LoVo (cell line): Measurements from ENCODE around the gene PCED1B.
"Not testable (repeated sequence)": the region's sequence is repeated elsewhere in the genome, so short reads cannot be mapped to it uniquely, and the experiment has no call there.

Experiments used
- DNase-seq: peaks from one replicate; pipeline ENCODE4 v3.0.0-alpha.2; 2016; ENCODE audit warnings: low spot score

Gene PCED1B, protein sequence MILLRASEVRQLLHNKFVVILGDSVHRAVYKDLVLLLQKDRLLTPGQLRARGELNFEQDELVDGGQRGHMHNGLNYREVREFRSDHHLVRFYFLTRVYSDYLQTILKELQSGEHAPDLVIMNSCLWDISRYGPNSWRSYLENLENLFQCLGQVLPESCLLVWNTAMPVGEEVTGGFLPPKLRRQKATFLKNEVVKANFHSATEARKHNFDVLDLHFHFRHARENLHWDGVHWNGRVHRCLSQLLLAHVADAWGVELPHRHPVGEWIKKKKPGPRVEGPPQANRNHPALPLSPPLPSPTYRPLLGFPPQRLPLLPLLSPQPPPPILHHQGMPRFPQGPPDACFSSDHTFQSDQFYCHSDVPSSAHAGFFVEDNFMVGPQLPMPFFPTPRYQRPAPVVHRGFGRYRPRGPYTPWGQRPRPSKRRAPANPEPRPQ

DNA sequence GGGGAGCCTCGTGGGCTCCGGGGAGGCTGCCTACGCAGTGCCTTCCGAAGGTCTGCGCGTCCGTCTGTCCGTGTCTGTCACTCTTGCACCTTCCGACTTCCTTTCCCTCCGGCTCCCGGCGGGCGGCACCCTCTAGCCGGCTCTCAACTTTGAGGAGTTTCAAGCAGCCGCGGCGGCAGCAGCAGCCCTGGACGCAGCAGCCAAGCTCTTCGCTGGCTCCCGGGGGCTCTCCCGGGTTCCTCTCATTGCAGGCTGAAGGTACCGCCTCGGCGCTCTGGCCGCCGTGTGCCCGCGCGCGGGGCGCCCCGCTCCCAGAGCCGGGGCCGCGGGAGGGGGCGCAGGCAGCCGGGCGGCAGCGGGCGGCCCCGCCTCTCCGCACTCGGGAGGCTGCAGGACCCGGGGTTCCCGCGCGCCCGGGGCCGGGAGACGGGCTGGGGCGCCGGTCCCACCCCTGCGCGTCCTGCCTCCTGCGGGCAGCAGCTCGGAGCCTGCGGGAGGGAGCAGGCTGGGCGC, at the start of gene PCED1B, which contains the start of gene AMIGO2:
Gene PCED1B, plus strand, starts transcription at position 154 of the 513 bp plus-strand sequence. CDS start 155,443 bp downstream, outside the sequence.
Gene AMIGO2, minus strand, starts transcription at position 492 of the 513 bp plus-strand sequence. CDS start 957 bp downstream, outside the sequence.
- peak; percentile 75 for DNase-seq

DNA sequence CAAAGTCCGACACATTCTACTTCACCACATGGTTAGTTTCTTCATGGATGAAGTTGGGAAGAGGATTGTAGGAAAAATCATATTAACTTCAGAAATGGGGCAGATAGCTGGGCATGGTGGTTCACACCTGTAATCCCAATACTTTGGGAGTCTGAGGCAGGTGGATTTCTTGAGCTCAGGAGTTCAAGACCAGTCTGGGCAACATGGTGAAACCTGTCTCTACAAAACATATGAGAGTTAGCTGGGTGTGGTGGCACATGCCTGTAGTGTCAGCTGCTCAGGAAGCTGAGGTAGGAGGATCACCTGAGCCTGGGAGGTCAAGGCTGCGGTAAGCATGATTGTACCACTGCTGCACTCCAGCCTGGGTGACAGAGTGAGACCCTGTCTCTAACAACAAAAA, 49.5 kb upstream of the PCED1B start:
- DNase-seq, result no peak

DNA sequence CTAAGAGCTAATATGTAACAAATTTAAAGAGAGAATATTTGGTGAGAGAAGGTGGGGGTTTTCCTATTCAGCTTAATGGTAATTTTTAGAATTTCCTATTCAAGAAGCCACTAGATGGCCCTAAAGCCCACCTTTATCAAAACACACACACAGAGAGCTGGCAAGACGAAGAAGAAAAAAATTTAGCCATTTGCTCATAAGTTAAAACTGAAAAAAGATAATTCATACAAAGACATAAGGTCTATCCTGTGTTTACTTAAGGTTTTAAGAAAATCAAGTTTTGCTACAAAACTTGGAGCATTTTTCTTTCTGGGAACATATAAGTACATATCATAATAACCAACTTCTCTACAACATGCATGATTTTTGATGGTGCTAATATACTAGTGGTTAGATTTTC, 46.8 kb upstream of the PCED1B start:
- peak; percentile 80 for DNase-seq

DNA sequence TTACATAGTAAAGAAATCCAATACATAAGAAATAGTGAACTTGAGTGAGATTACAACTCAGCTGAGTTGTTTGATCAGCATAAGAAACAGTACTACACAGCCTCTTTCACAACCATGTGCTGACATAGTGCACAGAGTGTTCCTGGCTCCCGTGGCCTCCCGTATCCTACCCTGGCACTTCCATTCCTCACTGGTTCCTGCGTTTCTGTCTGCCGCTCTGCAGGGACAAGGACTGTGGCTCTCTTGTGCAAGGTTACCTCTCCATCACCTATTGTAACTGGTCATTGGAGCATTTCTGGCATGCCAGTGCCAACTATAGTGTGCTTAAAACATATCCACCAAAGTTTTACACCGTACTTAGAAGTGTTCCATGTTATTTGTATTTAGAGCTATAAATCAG, 46.3 kb upstream of the PCED1B start:
- no peak for DNase-seq

DNA sequence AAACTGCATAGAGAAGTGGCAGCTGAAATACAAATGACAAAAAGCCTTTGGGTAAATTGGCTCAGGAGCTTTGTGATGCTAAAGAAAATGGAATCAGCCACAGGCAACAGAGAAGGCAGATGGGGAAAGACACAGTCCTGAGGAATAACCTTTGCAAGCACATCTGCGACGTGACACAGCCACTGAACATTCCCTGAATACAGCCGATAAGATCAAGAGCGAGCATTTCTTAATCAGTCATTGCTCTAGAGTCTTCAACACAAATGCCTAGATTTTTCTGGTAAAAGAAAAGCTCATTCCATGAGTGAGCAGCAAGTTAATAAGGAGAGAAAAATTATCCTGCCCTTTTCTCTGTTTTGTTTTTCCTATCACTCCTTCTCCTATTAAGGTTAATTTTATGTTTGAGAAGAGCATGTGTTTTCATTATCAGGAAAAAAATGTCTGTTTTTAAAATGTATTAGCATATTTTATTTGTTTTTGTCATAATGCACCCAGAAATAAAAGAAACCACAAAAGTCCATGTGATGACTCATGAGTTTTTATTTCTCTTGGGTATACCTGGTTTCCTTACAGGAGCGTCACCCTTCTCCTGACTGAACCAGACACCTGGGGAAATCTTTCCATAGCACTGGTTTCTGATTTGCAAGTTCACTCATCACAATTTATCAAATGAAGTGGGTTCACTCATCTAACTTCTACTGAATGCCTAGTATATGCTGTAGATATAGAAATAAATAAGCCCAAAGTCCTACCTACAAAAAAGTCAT, 45.4 kb upstream of the PCED1B start:
- peak; percentile 85 for DNase-seq

DNA sequence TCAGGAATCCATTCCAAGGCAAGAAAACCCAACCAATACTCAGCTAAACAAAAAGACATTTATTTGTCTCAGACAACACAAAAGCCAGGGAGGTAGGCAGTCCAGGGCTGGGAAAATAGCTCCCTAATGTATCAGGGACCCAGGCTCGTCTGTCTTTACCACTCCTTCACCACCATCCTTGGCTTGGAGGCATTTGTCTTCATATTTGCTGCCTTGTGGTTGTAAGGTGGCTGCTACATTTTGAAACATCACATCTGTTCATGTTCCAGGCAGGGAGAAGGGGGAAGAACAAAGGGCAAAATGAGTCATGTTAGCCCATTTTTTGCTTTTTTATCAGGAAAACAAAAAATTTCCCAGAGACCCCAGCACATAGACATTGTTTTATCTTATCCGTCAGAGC, 44.8 kb upstream of the PCED1B start:
- DNase-seq, result no peak

DNA sequence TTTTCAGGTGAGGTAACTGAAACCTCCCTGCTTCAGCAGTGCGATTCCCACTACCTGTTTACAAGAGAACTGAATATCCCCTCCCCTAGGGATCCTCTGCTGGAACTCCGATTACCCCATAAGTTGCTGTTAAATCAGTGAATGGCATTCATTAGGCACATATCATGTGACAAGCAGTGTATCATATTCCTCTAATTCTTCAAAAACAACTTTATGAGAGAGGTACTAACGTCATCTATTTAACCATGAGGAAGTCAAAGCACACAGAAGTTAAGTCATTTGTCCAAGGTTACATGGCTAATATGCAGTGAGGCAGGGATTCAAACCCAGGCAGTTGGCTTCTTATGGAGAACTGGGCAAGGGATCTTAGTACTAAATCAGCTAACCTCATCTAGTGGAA, 43.9 kb upstream of the PCED1B start:
- DNase-seq, result no peak

DNA sequence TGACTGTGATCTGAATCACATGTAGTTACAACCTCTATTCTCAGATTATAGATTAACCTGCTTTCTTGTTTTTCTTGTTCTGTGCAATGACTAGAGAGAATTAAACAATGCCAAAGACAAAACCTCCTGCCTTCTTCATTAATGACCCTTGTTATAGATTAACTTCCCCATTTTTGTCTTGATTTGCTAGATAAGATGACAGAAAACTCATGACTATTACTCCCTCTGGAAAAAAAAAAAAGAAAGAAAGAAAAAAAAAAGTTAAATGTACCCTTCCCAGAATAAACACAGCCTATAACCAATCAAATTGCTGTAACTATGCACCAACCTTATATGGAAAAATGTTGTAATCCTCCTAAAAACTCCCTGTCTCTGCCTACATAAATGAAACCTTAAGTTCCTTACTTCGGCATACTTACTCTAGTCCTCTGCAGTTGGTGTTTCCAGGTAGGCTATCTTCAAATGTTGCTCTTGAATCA, 41.1 kb upstream of the PCED1B start:
- peak; percentile 92 for DNase-seq

DNA sequence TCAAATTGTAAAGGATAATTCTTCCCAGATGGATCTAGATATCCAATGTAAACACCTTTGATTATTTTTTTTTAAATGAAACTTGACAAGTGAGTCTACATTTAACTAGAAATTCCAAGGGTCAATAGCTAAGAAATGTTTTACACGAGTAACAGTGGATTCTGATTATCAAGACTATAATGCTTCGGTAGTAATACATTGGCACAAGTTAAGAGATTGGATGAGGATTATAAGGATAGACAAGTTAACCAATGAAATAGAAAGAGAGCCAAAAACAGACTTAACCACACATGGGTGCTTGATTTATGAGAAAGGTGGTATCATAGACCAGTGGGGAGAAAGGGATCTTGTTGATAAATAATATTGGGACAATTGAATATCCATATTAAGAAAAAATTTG, 40.3 kb upstream of the PCED1B start:
- DNase-seq, result no peak

DNA sequence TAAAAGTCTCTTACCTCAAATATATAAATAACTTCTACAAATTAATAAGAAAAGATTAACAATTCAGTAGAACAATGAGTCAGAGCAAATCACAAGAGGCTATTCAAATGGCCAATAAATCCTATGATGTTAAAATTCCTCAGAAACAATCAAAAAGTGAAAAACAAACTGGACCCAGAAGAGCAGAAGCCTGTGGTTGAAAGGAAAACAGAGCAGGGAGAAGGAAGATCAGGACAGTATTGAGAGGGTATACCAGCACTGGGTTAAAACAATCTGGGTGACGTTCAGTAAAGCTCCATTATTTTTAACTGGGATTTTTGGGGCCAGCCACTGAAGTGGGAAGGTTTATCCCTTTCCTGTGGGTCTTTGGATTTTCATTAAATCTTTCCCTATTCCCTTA, 39.7 kb upstream of the PCED1B start:
- DNase-seq, result no peak

DNA sequence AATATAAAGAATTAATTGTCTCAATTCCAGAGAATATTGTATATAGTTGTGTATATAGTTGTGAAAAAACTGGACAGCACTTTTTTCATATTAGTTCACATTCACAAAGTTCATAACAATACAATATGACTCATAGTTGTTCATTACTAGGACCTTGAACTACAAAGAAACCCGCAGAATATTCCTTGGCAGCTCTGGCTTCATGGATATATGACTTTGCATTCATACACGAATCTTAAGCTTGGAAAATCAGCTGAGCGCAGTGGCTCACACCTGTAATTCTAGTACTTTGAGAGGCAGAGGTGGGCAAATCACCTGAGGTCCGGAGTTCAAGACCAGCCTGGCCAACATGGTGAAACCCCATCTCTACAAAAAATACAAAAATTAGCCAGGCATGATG, 38.1 kb upstream of the PCED1B start:
- peak; percentile 56 for DNase-seq

DNA sequence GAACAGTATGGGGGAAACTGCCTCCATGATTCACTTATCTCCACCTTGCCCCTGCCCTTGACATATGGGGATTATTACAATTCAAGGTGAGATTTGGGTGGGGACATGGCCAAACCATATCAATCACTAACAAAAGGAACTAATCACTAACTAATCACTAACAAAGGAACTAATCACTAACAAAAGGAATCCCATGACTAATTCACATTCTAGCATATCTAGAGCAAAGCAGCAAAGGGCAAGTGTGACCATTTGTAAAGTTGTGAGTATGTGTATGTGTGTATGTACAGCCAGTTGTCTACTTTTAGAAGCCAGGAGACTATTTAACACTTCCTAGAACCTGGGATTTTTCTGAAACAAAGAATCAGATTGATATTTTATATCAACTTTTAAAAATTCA, 30.9 kb upstream of the PCED1B start:
- DNase-seq, result no peak

DNA sequence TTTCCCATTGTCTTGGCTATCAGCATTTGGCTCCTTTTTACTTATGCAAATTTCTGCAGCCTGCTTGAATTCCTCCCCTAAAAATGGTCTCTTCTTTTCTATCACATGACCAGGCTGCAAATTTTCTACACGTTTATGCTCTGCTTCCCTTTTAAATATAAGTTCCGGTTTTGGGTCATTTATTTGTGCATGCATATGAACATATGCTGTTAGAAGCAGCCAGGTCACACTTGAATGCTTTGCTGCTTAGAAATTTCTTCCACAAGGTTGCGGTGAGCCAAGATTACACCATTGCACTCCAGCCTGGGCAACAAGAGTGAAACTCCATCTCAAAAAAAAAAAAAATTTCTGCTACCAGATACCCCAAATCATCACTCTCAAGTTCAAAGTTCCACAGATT, 28.1 kb upstream of the PCED1B start:
- DNase-seq, result not testable (repeated sequence)

DNA sequence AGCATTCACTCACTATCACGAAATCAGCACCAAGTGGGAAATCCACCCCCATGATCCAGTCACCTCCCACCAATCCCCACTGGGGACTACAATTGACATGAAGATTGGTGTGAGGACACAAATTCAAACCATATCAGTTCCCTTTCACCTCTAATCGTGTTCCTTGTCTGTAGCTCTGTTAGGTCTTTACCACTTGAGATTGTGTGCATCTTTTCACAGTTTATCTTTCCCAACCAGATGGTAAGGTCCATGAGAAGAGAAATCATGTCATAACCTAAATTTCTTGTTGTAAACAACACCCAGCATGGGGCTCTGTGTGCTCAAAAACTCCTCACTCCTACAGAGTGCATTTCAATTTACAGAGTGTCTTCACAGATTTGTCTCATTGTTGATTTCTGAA, 27.1 kb upstream of the PCED1B start:
- DNase-seq, result no peak

DNA sequence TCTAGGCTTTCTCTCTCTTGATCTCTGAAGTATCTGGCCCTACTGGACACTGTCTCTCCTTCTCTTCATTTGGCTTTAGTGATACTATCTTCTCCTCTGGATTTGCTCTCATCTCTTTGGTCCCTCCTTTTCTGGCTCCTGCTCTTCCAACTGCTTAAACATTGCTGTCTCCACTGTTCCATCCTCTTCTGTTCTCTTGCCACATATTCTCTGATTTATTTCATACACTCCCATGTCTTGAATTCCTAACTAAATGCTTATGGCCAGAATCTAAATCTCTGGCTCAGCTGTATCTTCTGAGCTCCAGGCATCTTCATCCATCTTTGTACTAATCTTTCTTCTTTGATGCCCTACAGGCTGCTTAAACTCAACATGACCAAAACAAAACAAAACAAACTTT, 25.5 kb upstream of the PCED1B start:
- DNase-seq, result no peak

DNA sequence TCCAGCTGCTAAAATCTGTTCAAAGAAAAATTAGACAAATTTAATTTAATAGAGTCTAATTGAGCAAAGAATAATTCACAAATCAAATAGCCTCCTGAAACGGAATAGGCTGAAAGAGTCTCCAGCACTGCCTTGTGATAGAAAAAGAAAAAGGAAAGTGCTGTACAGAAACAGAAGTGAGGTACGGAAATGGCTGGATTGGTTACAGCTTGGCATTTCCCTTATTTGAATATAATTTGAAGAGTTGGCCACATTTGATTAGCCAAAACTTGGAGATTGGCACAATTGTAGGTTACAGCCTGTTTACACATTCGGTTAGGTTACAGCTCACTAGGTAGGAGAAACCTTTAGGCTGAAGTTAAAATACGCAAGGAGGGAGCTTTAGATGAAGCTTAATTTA, 24.8 kb upstream of the PCED1B start:
- DNase-seq, result no peak

DNA sequence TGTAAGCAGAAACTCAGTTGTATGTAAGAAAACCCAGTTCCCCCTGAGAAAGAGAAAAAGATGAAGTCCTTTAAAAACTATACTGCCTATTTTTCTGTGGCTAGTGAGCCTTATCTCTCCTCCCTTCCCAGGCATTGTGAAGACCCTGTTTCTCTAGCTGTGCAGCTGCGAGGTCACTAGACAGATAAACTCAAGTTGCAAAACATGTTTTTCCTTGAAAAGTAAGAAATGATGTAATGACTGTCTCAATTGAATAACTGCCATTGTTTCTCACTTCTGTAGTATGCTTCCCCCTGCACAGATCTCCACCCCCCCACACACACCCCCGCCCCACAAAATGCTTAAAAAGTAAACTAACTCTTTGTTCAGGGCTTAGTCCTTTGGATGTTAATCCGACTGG, 23.6 kb upstream of the PCED1B start:
- DNase-seq, result not testable (repeated sequence)

DNA sequence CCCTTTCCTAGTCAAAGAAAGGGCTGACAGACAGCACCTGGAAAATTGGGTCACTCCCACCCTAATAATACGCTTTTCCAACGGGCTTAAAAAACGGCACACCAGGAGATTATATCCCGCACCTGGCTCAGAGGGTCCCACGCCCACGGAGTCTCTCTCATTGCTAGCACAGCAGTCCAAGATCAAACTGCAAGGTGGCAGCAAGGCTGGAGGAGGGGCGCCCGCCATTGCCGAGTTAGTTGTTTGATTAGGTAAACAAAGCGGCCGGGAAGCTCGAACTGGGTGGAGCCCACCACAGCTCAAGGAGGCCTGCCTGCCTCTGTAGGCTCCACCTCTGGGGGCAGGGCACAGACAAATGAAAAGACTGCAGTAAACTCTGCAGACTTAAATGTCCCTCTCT, 22.5 kb upstream of the PCED1B start:
- not testable (repeated sequence) for DNase-seq

DNA sequence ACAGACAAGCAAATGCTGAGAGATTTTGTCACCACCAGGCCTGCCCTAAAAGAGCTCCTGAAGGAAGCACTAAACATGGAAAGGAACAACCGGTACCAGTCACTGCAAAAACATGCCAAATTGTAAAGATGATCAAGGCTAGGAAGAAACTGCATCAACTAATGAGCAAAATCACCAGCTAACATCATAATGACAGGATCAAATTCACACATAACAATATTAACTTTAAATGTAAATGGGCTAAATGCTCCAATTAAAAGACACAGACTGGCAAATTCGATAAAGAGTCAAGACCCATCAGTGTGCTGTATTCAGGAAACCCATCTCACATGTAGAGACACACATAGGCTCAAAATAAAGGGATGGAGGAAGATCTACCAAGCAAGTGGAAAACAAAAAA, 20.8 kb upstream of the PCED1B start:
- DNase-seq, result not testable (repeated sequence)

DNA sequence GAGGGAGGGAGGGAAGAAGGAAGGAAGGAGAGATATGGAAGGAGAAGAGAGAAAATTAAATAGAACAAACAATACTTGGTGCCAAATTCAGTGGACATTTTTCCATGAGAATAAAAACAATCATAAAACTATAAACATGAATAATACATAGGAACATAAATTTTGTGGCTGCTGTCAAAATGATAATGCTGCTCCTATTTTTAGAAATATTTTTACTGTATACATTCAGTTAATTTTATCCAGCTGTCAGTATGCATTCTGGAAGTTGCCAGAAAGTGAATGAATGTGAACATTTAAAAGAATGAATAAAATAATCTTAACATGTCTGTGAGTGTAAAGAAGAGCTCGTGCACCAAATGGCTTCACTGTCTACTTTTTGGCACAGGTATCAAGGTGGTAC, 13.9 kb upstream of the PCED1B start:
- no peak for DNase-seq

DNA sequence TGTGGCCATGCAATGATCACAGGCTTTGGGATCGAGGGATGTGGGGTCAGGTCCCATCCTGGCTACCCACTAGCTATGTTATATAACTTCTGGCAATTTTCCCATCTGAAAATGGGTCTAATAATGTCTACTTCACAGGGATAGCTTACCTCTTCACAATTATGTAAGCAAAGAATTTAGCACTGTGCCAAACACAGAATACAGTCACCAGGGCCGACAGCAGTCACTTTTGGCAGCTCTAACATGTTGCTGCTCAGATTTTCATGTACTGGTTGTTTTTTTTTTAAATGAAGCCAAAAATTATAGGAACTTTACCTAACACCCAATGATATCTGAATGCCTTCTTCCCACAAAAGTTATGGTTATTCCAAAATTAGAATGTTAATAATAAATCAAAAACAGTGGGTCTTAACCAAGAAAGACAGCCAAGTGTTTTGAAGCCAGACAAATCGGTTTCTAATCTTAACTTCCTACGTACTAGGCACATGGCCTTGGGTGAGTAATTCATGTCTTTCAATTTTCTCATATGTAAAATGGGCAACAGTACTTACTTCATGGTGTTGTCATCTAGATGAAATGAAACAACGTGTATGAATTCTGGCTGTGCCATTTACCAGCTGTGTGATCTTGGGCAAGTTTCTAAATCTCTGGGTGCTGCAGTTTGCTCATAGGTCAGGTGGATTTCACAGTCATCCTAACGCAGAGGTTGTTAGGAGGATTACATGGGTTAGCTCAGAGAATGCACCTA, 13.0 kb upstream of the PCED1B start:
- DNase-seq, result no peak

DNA sequence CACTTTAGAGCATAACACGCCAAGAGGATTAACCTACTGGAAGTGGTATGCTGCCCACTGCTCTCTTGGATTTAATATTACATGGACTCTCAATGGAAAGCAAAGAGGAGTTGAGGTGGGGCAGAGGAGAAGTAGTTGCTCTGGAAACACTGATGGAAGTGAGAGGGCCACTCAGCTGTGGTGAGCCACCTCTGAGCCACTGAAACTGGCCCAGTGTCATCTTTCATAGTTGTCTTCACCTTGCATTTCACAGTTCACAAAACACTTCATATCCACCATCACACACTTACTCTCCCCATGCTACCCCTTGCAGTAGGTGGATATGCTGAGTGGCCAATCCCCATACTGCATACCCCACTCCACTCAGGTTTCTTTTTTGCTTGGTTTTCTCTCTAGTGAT, 12.2 kb upstream of the PCED1B start:
- no peak for DNase-seq
